AG09309 (cell line): ENCODE measurements around the gene AJAP1.
"Not testable (repeated sequence)": the region's sequence is repeated elsewhere in the genome, so short reads cannot be mapped to it uniquely, and the experiment has no call there.

Source experiments
- DNase-seq: peaks from one replicate; pipeline ENCODE4 v3.0.0-alpha.2; 2010; ENCODE audit warnings: low read depth
- H3K4me3 ChIP-seq: 2 replicates; pipeline ENCODE4 v1.5.1; 2011; ENCODE audit warnings: mild to moderate bottlenecking, low read depth, low read length, moderate library complexity; ENCODE audit not compliant: control insufficient read depth
- CTCF ChIP-seq: IDR thresholded peaks from 2 replicates; pipeline ENCODE4 v1.5.1; 2011; ENCODE audit warnings: mild to moderate bottlenecking, low read depth, low read length, inconsistent platforms; ENCODE audit not compliant: insufficient read depth, control insufficient read depth; ENCODE audit errors: missing control alignments

Gene AJAP1

GRCh38 chr1:4662168-4662567 lies 7.8 kb downstream of the AJAP1 start:
- no peak for TF ChIP-seq CTCF
- no peak overlapping the region for H3K4me3 ChIP-seq
- no peak for DNase-seq

- H3K4me3 ChIP-seq = no peak overlapping the region
- DNase-seq = no peak
- TF ChIP-seq CTCF = no peak
Observed at GRCh38 chr1:4662723-4663122, 8.3 kb downstream of the AJAP1 start.

- DNase-seq = no peak
- no peak for TF ChIP-seq CTCF
- no peak overlapping the region for H3K4me3 ChIP-seq
Observed at GRCh38 chr1:4664095-4664494, 9.7 kb downstream of the AJAP1 start.

- TF ChIP-seq CTCF = no peak
- no peak overlapping the region for H3K4me3 ChIP-seq
- no peak for DNase-seq
Observed at GRCh38 chr1:4664606-4665005, 10.2 kb downstream of the AJAP1 start.

GRCh38 chr1:4665456-4665855 lies 11.0 kb downstream of the AJAP1 start:
- no peak for TF ChIP-seq CTCF
- DNase-seq = no peak

GRCh38 chr1:4666683-4667082 lies 12.3 kb downstream of the AJAP1 start:
- DNase-seq = not testable (repeated sequence)

More at GRCh38 chr1:4665456-4665855, 11.0 kb downstream of the AJAP1 start:
- no peak overlapping the region for H3K4me3 ChIP-seq

GRCh38 chr1:4668743-4669700 lies 14.6 kb downstream of the AJAP1 start:
- TF ChIP-seq CTCF = no peak
- no peak overlapping the region for H3K4me3 ChIP-seq
- DNase-seq = no peak

More at GRCh38 chr1:4666683-4667082, 12.3 kb downstream of the AJAP1 start:
- not testable (repeated sequence) for H3K4me3 ChIP-seq
